Psoas muscle (tissue), 8 donors: ENCODE data around the gene ACTN1. TPM values are rescaled to one million over a fixed set of nuclear protein-coding genes. Genes with fewer than 3 reads are reported as not detected.

Experiments
- ATAC-seq, 4 donors: fragments of 200-7000 bp; cut with Tn5 transposase; one replicate each; pipeline ENCODE4 v1.9.1; 2020; ENCODE audit warnings: moderate library complexity in 3 of 4, mild to moderate bottlenecking in 2 of 4
- DNase-seq, 2 donors: peaks; one replicate each; pipeline ENCODE4 v3.0.0-alpha.2; 2020
- H3K27ac ChIP-seq: fragments of 200-600 bp; one replicate; pipeline ENCODE4 v1.8.0; 2022
- H3K27me3 ChIP-seq, 3 donors: fragments of 200-600 bp in 1 of 3; one replicate each; pipeline versions ENCODE4 v1.6.1 to v1.8.0; 2013 to 2022; ENCODE audit warnings: low read length in 2 of 3, mild to moderate bottlenecking in 2 of 3, moderate library complexity in 1 of 3; ENCODE audit not compliant: insufficient read depth in 3 of 3
- H3K36me3 ChIP-seq, 2 donors: fragments of 200-600 bp in 1 of 2; one replicate each; pipeline versions ENCODE4 v1.6.1 to v1.8.0; 2013 to 2022; ENCODE audit warnings: low read depth in 1 of 2, mild to moderate bottlenecking in 1 of 2, moderate library complexity in 1 of 2; ENCODE audit not compliant: insufficient read depth in 1 of 2
- H3K4me1 ChIP-seq: fragments of 200-600 bp; one replicate; pipeline ENCODE4 v1.8.0; 2022
- H3K4me3 ChIP-seq: fragments of 200-600 bp; one replicate; pipeline ENCODE4 v1.8.0; 2022; ENCODE audit warnings: mild to moderate bottlenecking
- H3K9me3 ChIP-seq: fragments of 200-600 bp; one replicate; pipeline ENCODE4 v1.8.0; 2022
- WGBS, 3 donors: extraction: QIAGEN DNeasy Blood & Tissue Kit; methylation state at CpG; one replicate each; pipeline versions ENCODE4 v1.1.6 to v1.1.7; 2013; 5-methylcytosine and 5-hydroxymethylcytosine counted together
- intact Hi-C, 2 donors: fragments of 100-400 bp; cut with DNase I; formaldehyde crosslinking; loops; one replicate each; pipeline versions ENCODE4 v1.11.0 to v1.14.2; 2022
- polyA plus RNA-seq, 3 donors: library from polyadenylated mRNA; stranded (reverse); fragments of 200-250 nt; gene quantifications; one replicate each; pipeline ENCODE4 v1.2.3, GENCODE V29; 2013
- total RNA-seq, 4 donors: library from RNA; stranded (reverse); fragmentation: NEBNext Ultra II Directional in 2 of 4; extraction: Animal tissue kit (Norgen Biotek cat#: 25700) in 2 of 4; gene quantifications; one replicate each; pipeline versions ENCODE4 v1.2.1 to v1.2.4, GENCODE V29; 2021 to 2023
- TF ChIP-seq, protein P1 (sequence below): fragments of 200-600 bp; IDR thresholded peaks from one replicate; pipeline ENCODE4 v1.8.0; 2022; ENCODE audit warnings: antibody characterized with exemption
- donor health status: healthy with polysubstance abuse.
- donor health status: DM: no; HTN: no; CAD: no; lungs with moderate emphysema.
- donor health status: Bipolar disorder and iron deficiency.
- donor health status: healthy.
- donor health status: DM: yes; HTN: yes; CAD: no.
- donor health status: DM: no; HTN: no; CAD: no.
- donor health status: DM: no; HTN: no; CAD: no.
- donor health status: DM: yes; HTN: yes; CAD: no.

ACTN1 gene
- total and polyA plus RNA-seq, 7 donors = 5.8 to 23.7 (median 10.9) TPM

- Histone ChIP-seq H3K36me3 (no peaks in the 10 kb centered on the region), H3K9me3 (no peaks in the 10 kb centered on the region), H3K4me1 (peaks cover 6% of the 10 kb centered on the region), H3K27ac (no peak overlapping the region), H3K27me3 (no peaks in the 10 kb centered on the region), H3K4me3 (no peak overlapping the region)
- DNase-seq (no peak), ATAC-seq (no peak)
- 94 to 95% (median 94%) methylated on average over 14 of the region's 14 CpGs for WGBS, 3 donors
- TF ChIP-seq, protein P1, sequence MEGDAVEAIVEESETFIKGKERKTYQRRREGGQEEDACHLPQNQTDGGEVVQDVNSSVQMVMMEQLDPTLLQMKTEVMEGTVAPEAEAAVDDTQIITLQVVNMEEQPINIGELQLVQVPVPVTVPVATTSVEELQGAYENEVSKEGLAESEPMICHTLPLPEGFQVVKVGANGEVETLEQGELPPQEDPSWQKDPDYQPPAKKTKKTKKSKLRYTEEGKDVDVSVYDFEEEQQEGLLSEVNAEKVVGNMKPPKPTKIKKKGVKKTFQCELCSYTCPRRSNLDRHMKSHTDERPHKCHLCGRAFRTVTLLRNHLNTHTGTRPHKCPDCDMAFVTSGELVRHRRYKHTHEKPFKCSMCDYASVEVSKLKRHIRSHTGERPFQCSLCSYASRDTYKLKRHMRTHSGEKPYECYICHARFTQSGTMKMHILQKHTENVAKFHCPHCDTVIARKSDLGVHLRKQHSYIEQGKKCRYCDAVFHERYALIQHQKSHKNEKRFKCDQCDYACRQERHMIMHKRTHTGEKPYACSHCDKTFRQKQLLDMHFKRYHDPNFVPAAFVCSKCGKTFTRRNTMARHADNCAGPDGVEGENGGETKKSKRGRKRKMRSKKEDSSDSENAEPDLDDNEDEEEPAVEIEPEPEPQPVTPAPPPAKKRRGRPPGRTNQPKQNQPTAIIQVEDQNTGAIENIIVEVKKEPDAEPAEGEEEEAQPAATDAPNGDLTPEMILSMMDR = no peak
- intact Hi-C loops = loop anchor here in 1 of 2 donors (10.0 kb wide), 1 partner anchor 58 kb away; no protein-coding TSS in a partner anchor
Observed at GRCh38 chr14:68972507-68973218, 6.4 kb downstream of the ACTN1 start.

- ATAC-seq = no peak
- H3K9me3 ChIP-seq = no peaks in the 10 kb centered on the region
- WGBS, 3 donors = 88 to 89% (median 88%) methylated on average over 9 of the region's 9 CpGs
- TF ChIP-seq, protein P1 = no peak
- H3K4me3 ChIP-seq = no peak overlapping the region
- no peak overlapping the region for H3K27ac ChIP-seq
- H3K27me3 ChIP-seq = no peaks in the 10 kb centered on the region
- intact Hi-C loops = loop anchor here in 1 of 2 donors (10.0 kb wide), 1 partner anchor 57 kb away; no protein-coding TSS in a partner anchor
- peaks cover 1% of the 10 kb centered on the region for H3K4me1 ChIP-seq
- no peak for DNase-seq
- no peaks in the 10 kb centered on the region for H3K36me3 ChIP-seq
Observed at GRCh38 chr14:68971411-68972035, 7.6 kb downstream of the ACTN1 start.

DNA sequence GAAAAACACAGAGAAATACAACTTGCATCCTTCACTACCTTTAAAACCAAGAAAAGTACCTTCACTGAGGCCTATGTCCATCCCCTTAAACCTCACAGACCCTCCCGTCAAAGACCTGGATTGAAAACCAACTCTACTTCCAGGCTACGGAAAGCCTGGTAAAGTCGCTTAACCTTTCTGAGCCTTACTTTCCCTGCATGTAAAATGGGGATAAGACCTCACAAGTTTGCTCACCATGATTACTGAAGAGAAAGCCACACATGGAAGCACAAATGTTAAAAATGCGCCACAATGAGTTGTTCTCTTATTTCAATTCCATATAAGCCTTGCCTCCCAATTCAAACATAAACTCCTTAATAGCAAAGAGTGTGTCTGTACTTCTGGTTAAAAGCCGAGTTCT lies 8.4 kb downstream of the ACTN1 start:
- Histone ChIP-seq H3K9me3 (no peaks in the 10 kb centered on the region), H3K27me3 (no peaks in the 10 kb centered on the region), H3K4me3 (no peak overlapping the region), H3K27ac (no peak overlapping the region), H3K4me1 (no peaks in the 10 kb centered on the region), H3K36me3 (no peaks in the 10 kb centered on the region)
- ATAC-seq (no peak), DNase-seq (no peak)
- TF ChIP-seq, protein P1 = no peak
- intact Hi-C loops = loop anchor here in 1 of 2 donors (10.0 kb wide), 1 partner anchor 56 kb away; no protein-coding TSS in a partner anchor
- 76 to 88% (median 77%) methylated on average over 5 of the region's 5 CpGs for WGBS, 3 donors

DNA sequence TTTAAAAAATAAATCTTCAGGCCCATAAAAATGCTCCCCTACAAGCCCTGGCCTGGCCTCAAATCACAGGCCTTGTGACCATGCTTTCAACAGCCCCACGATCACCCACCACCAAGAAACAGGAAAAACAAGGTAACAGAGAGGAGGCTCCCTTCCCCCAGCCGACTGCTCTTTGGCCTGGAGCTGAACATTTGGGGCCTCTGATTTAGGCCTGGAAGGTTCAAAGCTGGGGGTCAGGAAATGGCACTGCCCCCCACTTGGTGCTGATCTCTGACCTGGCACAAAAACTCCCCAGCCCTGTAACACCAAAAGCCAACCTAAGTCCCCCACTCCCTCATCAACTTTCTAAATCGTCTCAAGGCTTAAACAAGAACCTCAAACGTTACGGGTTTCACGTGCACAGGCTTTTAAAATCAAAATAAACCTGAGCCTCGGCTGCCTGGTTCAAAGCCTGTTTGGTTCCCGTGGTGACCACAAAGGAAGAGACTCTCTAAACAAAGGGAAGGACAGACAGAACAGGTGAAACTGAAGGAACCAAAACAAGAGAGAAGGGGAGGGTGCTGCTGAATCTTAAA lies 9.0 kb downstream of the ACTN1 start:
- H3K27ac ChIP-seq = no peak overlapping the region
- WGBS, 3 donors = 52 to 60% (median 55%) methylated on average over 8 of the region's 8 CpGs
- H3K9me3 ChIP-seq = no peaks in the 10 kb centered on the region
- no peaks in the 10 kb centered on the region for H3K4me1 ChIP-seq
- intact Hi-C loops = loop anchor here in 1 of 2 donors (10.0 kb wide), 1 partner anchor 55 kb away; no protein-coding TSS in a partner anchor
- TF ChIP-seq, protein P1 = no peak
- DNase-seq = no peak
- no peaks in the 10 kb centered on the region for H3K36me3 ChIP-seq
- ATAC-seq = no peak
- H3K4me3 ChIP-seq = no peak overlapping the region
- no peaks in the 10 kb centered on the region for H3K27me3 ChIP-seq
